Neural cell (in vitro differentiated cells): ENCODE data around the gene IFNB1. TPM values are rescaled to one million over a fixed set of nuclear protein-coding genes. Genes with fewer than 3 reads are reported as not detected.

Source experiments
- H2AFZ ChIP-seq: fragments of 200-600, 300-800 bp; sonication (generic), shearing (Covaris generic); 2 replicates; pipeline ENCODE4 v1.6.0; 2014; ENCODE audit warnings: low read depth, mild to moderate bottlenecking, antibody characterized with exemption, low read length, moderate library complexity
- H3F3A ChIP-seq: fragments of 200-600 bp; shearing (Covaris generic); 2 replicates; pipeline ENCODE4 v1.6.1; 2016; ENCODE audit warnings: mild to moderate bottlenecking, moderate library complexity, mixed read lengths, antibody characterized with exemption, low read length; ENCODE audit not compliant: insufficient read depth, poor library complexity, severe bottlenecking
- H3K27ac ChIP-seq: fragments of 200-600, 300-800 bp; sonication (generic), shearing (Covaris generic); 2 replicates; pipeline ENCODE4 v1.5.1; 2014; ENCODE audit warnings: mild to moderate bottlenecking, low read length, moderate library complexity
- H3K27me3 ChIP-seq: fragments of 300-800, 200-600 bp; sonication (generic), shearing (Covaris generic); 2 replicates; pipeline ENCODE4 v1.6.0; 2014; ENCODE audit warnings: mild to moderate bottlenecking, low read depth, low read length, moderate library complexity; ENCODE audit not compliant: insufficient read depth
- H3K36me3 ChIP-seq: fragments of 300-800, 200-600 bp; sonication (generic), shearing (Covaris generic); 2 replicates; pipeline ENCODE4 v1.5.1; 2014; ENCODE audit warnings: mild to moderate bottlenecking, antibody characterized with exemption, low read length, moderate library complexity; ENCODE audit not compliant: insufficient read depth
- H3K4me2 ChIP-seq: fragments of 300-800, 200-600 bp; sonication (generic), shearing (Covaris generic); 2 replicates; pipeline ENCODE4 v1.6.0; 2014; ENCODE audit warnings: mild to moderate bottlenecking, low read length
- H3K4me3 ChIP-seq: fragments of 300-800, 200-600 bp; sonication (generic), shearing (Covaris generic); 2 replicates; pipeline ENCODE4 v1.5.1; 2014; ENCODE audit warnings: mild to moderate bottlenecking, low read length, moderate library complexity
- H3K79me2 ChIP-seq: fragments of 200-600 bp; shearing (Covaris generic); replicated peaks from 2 replicates; pipeline ENCODE4 v1.6.0; 2014; ENCODE audit warnings: mild to moderate bottlenecking, low read length, moderate library complexity; ENCODE audit not compliant: insufficient read depth
- H3K9ac ChIP-seq: fragments of 300-800, 200-600 bp; sonication (generic), shearing (Covaris generic); 2 replicates; pipeline ENCODE4 v1.6.1; 2016; ENCODE audit warnings: mild to moderate bottlenecking, low read length, mixed read lengths
- H3K9me2 ChIP-seq: fragments of 200-600 bp; shearing (Covaris generic); 2 replicates; pipeline ENCODE4 v1.6.1; 2016; ENCODE audit warnings: mild to moderate bottlenecking, low read length, mixed read lengths; ENCODE audit not compliant: insufficient read depth
- H3K9me3 ChIP-seq: fragments of 200-600, 300-800 bp; sonication (generic), shearing (Covaris generic); 2 replicates; pipeline ENCODE4 v1.6.1; 2016; ENCODE audit warnings: mild to moderate bottlenecking, mixed run types, low read length, moderate library complexity, mixed read lengths
- H4K20me1 ChIP-seq: fragments of 200-600 bp; shearing (Covaris generic); 2 replicates; pipeline ENCODE4 v1.6.1; 2016; ENCODE audit warnings: mild to moderate bottlenecking, mixed run types; ENCODE audit not compliant: insufficient read depth
- CTCF ChIP-seq: fragments of 450-650 bp; IDR thresholded peaks from 2 replicates; pipeline ENCODE4 v1.5.1; 2014; ENCODE audit warnings: antibody characterized with exemption, mild to moderate bottlenecking, moderate library complexity; ENCODE audit not compliant: poor library complexity, severe bottlenecking
- EP300 ChIP-seq: fragments of 450-650 bp; conservative IDR thresholded peaks from 2 replicates; pipeline ENCODE4 v1.6.1; 2014; ENCODE audit warnings: antibody characterized with exemption, mild to moderate bottlenecking, moderate library complexity; ENCODE audit not compliant: poor library complexity, severe bottlenecking
- EZH2 ChIP-seq: fragments of 200-600, 300-800 bp; shearing (Covaris generic), sonication (generic); IDR thresholded peaks from 2 replicates; pipeline ENCODE4 v1.6.1; 2014; ENCODE audit warnings: antibody characterized with exemption, low read length, borderline replicate concordance, mild to moderate bottlenecking; ENCODE audit not compliant: insufficient read depth, poor library complexity, severe bottlenecking
- MXI1 ChIP-seq: fragments of 450-650 bp; conservative IDR thresholded peaks from 2 replicates; pipeline ENCODE4 v1.6.1; 2014; ENCODE audit warnings: antibody characterized with exemption, mild to moderate bottlenecking; ENCODE audit not compliant: poor library complexity, severe bottlenecking
- POLR2AphosphoS5 ChIP-seq: IDR thresholded peaks from 2 replicates; pipeline ENCODE4 v1.6.1; 2012
- RAD21 ChIP-seq: fragments of 450-650 bp; conservative IDR thresholded peaks from 2 replicates; pipeline ENCODE4 v1.6.1; 2014; ENCODE audit warnings: antibody characterized with exemption, mild to moderate bottlenecking, moderate library complexity
- REST ChIP-seq: IDR thresholded peaks from 2 replicates; pipeline ENCODE4 v1.6.1; 2012; ENCODE audit warnings: borderline replicate concordance
- SMC3 ChIP-seq: fragments of 450-650 bp; conservative IDR thresholded peaks from 2 replicates; pipeline ENCODE4 v1.6.1; 2014; ENCODE audit warnings: antibody characterized with exemption, mild to moderate bottlenecking, moderate library complexity; ENCODE audit not compliant: poor library complexity
- TAF1 ChIP-seq: IDR thresholded peaks from 2 replicates; pipeline ENCODE4 v1.6.1; 2012; ENCODE audit warnings: low read depth
- polyA minus RNA-seq: library from RNA; depleted of rRNA, polyadenylated mRNA; stranded (reverse); fragments of >200 nt; gene quantifications from 2 replicates; pipeline ENCODE4 v1.2.3, GENCODE V29; 2014
- polyA plus RNA-seq: library from polyadenylated mRNA; depleted of rRNA; stranded (reverse); fragments of >200 nt; gene quantifications from 2 replicates; pipeline ENCODE4 v1.2.3, GENCODE V29; 2014

Gene IFNB1
- polyA plus RNA-seq: not detected in 2 replicates
- polyA minus RNA-seq: not detected in 2 replicates

- no peaks in the 10 kb centered on the region for H4K20me1 ChIP-seq
Measured at GRCh38 chr9:21077781-21078180, at the start of gene IFNB1. IFNB1 (minus strand) TSS chr9:21077942; CDS start chr9:21077869, 73 bp downstream.

GRCh38 chr9:21121595-21122251 lies 44.0 kb upstream of the IFNB1 start:
- H3K9me2 ChIP-seq: no peaks in the 10 kb centered on the region
- H3K27ac ChIP-seq: no peak overlapping the region
- no peaks in the 10 kb centered on the region for H3K27me3 ChIP-seq
- H3K36me3 ChIP-seq: no peaks in the 10 kb centered on the region
- no peak for TF ChIP-seq RAD21
- no peak for TF ChIP-seq CTCF
- no peak for TF ChIP-seq REST
- H3K4me3 ChIP-seq: no peak overlapping the region
- H2AFZ ChIP-seq: no peak overlapping the region
- H3K79me2 ChIP-seq: no peaks in the 10 kb centered on the region
- H4K20me1 ChIP-seq: no peaks in the 10 kb centered on the region
- H3F3A ChIP-seq: no peaks in the 10 kb centered on the region
- no peak overlapping the region for H3K4me2 ChIP-seq
- H3K9ac ChIP-seq: no peak overlapping the region
- H3K9me3 ChIP-seq: no peaks in the 10 kb centered on the region

More at GRCh38 chr9:21077781-21078180, at the start of gene IFNB1:
- Histone ChIP-seq H3K4me2 (no peak within 1 kb of the TSS), H3K9ac (no peak within 1 kb of the TSS), H3K4me3 (no peak within 1 kb of the TSS), H3K27me3 (no peaks in the 10 kb centered on the region), H3K9me2 (no peaks in the 10 kb centered on the region), H3K79me2 (no peaks in the 10 kb centered on the region), H3F3A (no peaks in the 10 kb centered on the region), H3K27ac (no peak within 1 kb of the TSS), H3K9me3 (no peaks in the 10 kb centered on the region), H3K36me3 (no peaks in the 10 kb centered on the region), H2AFZ (no peak within 1 kb of the TSS)
- no peak for TF ChIP-seq EP300
- TF ChIP-seq TAF1: no peak
- TF ChIP-seq EZH2: no peak
- TF ChIP-seq CTCF: no peak
- TF ChIP-seq POLR2AphosphoS5: no peak
- no peak for TF ChIP-seq SMC3
- TF ChIP-seq MXI1: no peak
- TF ChIP-seq RAD21: no peak
- no peak for TF ChIP-seq REST
